GM23248 (cell line): ENCODE measurements around the gene SLC35G3.

Experiments
- EZH2 ChIP-seq: fragments of 200-600 bp; sonication (generic); IDR thresholded peaks from 2 replicates; pipeline ENCODE4 v1.6.1; 2018; ENCODE audit warnings: antibody characterized with exemption, mild to moderate bottlenecking; ENCODE audit not compliant: insufficient read depth, poor library complexity, severe bottlenecking
- EZH2phosphoT487 ChIP-seq: fragments of 200-600 bp; sonication (generic); IDR thresholded peaks from 2 replicates; pipeline ENCODE4 v1.6.1; 2018; ENCODE audit warnings: antibody characterized with exemption, moderate library complexity, mild to moderate bottlenecking, low read depth; ENCODE audit not compliant: insufficient read depth

- no peak for TF ChIP-seq EZH2phosphoT487
- no peak for TF ChIP-seq EZH2
These were observed 32.9 kb downstream of the SLC35G3 start for GRCh38 chr17:35161281-35161761.
